ENCODE measurements around the gene TFB1M.

GRCh38 chr6:155252581-155252980 is 61.7 kb downstream of the TFB1M start:
- TF ChIP-seq CTCF (conservative IDR thresholded peaks at IDR 0.05 in 1 of 2, IDR thresholded peaks at IDR 0.05 in 1 of 2; ENCODE audit: extremely low read depth in 1 of 2, insufficient read depth in 1 of 2, low read depth in 1 of 2, low read length in 2 of 2), result no peak
- no peak for TF ChIP-seq EZH2 (IDR thresholded peaks at IDR 0.05; ENCODE audit: borderline replicate concordance, low read length)
